GM06990 (cell line): ENCODE measurements around the gene SETD3.

Experiments used
- DNase-seq: peaks from one replicate; pipeline ENCODE4 v3.0.0-alpha.2; 2011; ENCODE audit not compliant: insufficient read length; ENCODE audit errors: extremely low read depth
- H3K27me3 ChIP-seq: replicated peaks from 2 replicates; pipeline ENCODE4 v1.6.0; 2011; ENCODE audit warnings: low read length; ENCODE audit not compliant: control insufficient read depth, insufficient read depth
- H3K36me3 ChIP-seq: 2 replicates; pipeline ENCODE4 v1.5.1; 2011; ENCODE audit warnings: low read length; ENCODE audit not compliant: control insufficient read depth, insufficient read depth
- H3K4me3 ChIP-seq: replicated peaks from 2 replicates; pipeline ENCODE4 v1.5.1; 2011; ENCODE audit warnings: low read depth, mild to moderate bottlenecking, control low read depth, low read length
- TF ChIP-seq, protein P1 (sequence below): IDR thresholded peaks from 2 replicates; pipeline ENCODE4 v1.5.1; 2011; ENCODE audit warnings: low read length, control low read depth, mild to moderate bottlenecking, inconsistent platforms; ENCODE audit not compliant: insufficient read depth, poor library complexity, severe bottlenecking

Gene SETD3

DNA sequence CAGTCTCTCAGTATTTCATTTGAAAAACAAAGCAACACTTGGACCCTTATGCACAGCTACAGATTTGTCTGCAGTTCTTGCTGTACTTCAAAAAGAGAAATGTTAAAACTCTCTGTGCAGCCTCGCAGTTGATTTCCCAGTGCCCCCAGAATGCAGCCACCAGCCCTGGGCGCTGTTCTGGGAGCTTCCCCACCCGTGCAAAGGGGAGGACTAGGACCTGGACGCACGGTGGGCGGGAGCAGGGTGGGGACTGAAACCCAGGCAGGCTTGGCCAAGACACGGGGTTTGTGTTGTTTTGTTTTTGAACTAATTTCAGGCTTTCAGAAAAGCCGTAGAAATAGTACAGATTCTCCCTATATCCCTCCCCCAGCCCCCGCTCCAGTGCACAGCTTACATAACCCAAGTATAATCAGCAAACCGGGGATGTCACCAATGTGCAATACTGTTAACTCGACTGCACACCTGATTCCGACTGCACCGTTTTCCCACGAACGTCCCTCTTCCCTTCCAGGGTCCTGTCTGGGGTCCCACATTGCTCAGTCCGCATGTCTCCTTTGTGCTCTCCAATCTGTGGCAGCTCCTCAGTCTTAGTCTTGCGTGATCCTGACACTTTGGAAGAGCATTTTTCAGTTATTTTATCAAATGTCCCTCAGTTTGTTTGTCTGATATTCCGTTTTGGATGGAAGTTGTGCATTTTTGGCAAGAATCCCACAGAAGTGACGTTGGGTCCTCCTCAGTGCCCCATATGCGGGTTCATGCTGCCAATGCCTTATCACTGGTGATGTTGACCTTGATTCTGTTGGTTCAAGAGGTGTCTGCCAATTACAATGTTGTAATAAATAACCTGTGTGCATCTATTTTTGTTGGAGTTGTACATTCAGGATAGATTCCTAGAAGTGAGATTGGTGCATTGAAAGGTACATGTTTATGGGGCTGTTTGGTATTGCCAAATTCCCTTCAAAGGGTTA is 95.9 kb downstream of the SETD3 start:
- TF ChIP-seq, protein P1, sequence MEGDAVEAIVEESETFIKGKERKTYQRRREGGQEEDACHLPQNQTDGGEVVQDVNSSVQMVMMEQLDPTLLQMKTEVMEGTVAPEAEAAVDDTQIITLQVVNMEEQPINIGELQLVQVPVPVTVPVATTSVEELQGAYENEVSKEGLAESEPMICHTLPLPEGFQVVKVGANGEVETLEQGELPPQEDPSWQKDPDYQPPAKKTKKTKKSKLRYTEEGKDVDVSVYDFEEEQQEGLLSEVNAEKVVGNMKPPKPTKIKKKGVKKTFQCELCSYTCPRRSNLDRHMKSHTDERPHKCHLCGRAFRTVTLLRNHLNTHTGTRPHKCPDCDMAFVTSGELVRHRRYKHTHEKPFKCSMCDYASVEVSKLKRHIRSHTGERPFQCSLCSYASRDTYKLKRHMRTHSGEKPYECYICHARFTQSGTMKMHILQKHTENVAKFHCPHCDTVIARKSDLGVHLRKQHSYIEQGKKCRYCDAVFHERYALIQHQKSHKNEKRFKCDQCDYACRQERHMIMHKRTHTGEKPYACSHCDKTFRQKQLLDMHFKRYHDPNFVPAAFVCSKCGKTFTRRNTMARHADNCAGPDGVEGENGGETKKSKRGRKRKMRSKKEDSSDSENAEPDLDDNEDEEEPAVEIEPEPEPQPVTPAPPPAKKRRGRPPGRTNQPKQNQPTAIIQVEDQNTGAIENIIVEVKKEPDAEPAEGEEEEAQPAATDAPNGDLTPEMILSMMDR: no peak
- Histone ChIP-seq H3K4me3 (no peak overlapping the region), H3K36me3 (no peaks in the 10 kb centered on the region), H3K27me3 (no peaks in the 10 kb centered on the region; the same call in 1 of the 2 replicates)
- no peak for DNase-seq

DNA sequence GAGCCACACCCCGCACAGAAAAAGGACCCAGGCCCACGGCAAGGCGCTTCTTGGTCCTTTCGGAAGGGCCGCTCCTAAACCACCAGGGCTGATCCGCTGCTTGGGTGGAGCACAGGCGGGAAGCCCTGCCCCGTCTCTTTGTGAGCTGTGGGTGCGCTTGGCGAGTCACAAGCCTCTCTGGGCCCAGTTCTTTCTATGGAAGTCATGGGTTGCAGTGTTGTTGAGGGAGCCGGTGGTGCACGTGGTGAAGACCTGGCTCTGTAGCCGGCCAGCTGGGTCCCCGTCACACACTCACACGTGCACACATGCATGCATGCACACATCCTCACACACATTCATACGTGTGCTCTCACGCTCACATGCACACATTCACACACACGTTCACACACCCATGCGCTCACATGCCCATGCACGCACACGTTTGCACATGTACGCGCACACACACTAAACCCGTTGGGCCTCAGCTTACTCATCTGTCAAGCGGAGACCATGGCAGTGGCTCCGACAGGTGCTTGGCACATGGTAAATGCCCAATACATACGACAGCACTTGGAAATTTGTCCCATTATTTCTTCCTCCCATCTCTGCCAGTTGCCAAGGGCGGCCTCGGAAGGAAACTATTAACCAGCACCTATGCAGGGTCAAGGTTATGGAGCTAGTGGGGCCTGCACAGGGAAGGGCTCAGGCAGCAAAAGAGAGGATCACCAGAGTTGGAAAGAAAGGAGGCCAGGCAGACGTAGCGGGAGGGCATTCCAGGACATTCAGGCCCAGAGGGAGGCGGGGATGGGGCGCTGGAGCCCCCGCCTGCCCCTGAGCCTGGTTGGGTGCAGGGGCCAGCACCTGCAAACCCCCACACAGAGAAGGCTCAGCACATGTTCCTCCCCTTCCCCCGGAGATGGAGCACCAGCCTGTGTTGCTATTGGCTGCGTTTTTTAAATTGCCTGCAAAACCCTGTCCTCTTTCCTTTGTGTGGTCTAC is 96.9 kb downstream of the SETD3 start:
- TF ChIP-seq, protein P1: no peak
- no peak for DNase-seq
- Histone ChIP-seq H3K4me3 (no peak overlapping the region), H3K36me3 (no peaks in the 10 kb centered on the region), H3K27me3 (no peaks in the 10 kb centered on the region; the same call in 1 of the 2 replicates)

DNA sequence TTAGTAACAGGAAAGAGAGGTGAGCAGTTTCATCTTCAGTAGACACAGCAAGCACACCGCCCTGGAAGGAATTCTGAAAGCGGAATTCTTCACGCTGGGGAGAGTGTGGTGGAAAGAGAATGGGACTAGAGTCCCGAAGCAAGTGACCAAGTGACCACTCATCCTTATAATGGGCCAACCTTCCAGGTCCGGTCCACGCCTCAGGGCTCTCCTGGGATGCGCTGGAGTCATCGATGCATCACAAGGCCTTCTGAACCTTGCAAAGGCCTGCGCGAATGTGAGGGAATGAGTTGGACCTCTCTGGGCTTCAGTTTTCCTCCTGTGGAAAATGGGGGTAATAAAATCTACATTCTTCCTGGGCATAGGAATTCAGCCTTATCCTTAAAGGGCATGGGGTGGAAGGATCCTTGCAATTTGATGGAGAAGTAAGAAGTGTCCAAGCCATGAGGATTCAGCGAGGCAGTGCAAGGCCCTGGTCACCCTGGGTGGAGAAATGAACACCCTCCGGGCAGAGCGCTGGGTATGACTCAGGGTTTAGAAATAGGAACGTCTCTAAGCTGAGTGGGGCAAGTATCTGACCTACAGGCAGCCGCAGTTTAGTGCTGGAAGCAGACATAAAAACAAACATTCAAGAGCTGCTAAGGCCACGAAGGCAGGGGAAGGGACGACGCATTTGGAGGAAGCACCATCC is 97.7 kb downstream of the SETD3 start:
- Histone ChIP-seq H3K27me3 (no peaks in the 10 kb centered on the region; the same call in 1 of the 2 replicates), H3K4me3 (no peak overlapping the region), H3K36me3 (no peaks in the 10 kb centered on the region)
- DNase-seq: no peak
- TF ChIP-seq, protein P1: no peak

GRCh38 chr14:99382071-99382470 is 98.6 kb downstream of the SETD3 start:
- no peaks in the 10 kb centered on the region; the same call in 1 of the 2 replicates for H3K27me3 ChIP-seq
- H3K4me3 ChIP-seq: no peak overlapping the region
- TF ChIP-seq, protein P1: no peak
- no peak for DNase-seq
- H3K36me3 ChIP-seq: no peaks in the 10 kb centered on the region

GRCh38 chr14:99381688-99382060 is 99.0 kb downstream of the SETD3 start:
- Histone ChIP-seq H3K36me3 (no peaks in the 10 kb centered on the region), H3K27me3 (no peaks in the 10 kb centered on the region; the same call in 1 of the 2 replicates), H3K4me3 (no peak overlapping the region)
- DNase-seq: no peak
- TF ChIP-seq, protein P1: no peak
